CD4-positive, alpha-beta T cell treated with Interferon gamma for 1 hour (primary cell): ENCODE measurements around the gene C1orf210.
A peak's percentile ranks its signal among the peaks of the same experiment; 100 is the strongest.

Experiments used
- DNase-seq: peaks from one replicate; pipeline ENCODE4 v3.0.0-alpha.2; 2020

The C1orf210 gene

GRCh38 chr1:43285269-43285990 lies at the start of gene C1orf210:
C1orf210 (minus strand) TSS chr1:43285581; CDS start chr1:43283270, 2,311 bp downstream.
- no peak for DNase-seq

- no peak for DNase-seq
Measured at GRCh38 chr1:43334453-43335205, 49.2 kb upstream of the C1orf210 start.

GRCh38 chr1:43331688-43332087 lies 46.3 kb upstream of the C1orf210 start:
- no peak for DNase-seq

GRCh38 chr1:43329995-43330751 lies 44.8 kb upstream of the C1orf210 start:
- DNase-seq, result peak; percentile 32

GRCh38 chr1:43327549-43328292 lies 42.3 kb upstream of the C1orf210 start:
- DNase-seq, result no peak

GRCh38 chr1:43325381-43325780 lies 40.0 kb upstream of the C1orf210 start:
- DNase-seq, result no peak

GRCh38 chr1:43324810-43325209 lies 39.4 kb upstream of the C1orf210 start:
- DNase-seq, result no peak

GRCh38 chr1:43322506-43322905 lies 37.1 kb upstream of the C1orf210 start:
- DNase-seq, result no peak

GRCh38 chr1:43321331-43321891 lies 36.0 kb upstream of the C1orf210 start:
- no peak for DNase-seq

- no peak for DNase-seq
Measured at GRCh38 chr1:43319766-43320165, 34.4 kb upstream of the C1orf210 start.

- no peak for DNase-seq
Measured at GRCh38 chr1:43319288-43319687, 33.9 kb upstream of the C1orf210 start.

- no peak for DNase-seq
Measured at GRCh38 chr1:43318831-43319230, 33.5 kb upstream of the C1orf210 start.

- DNase-seq, result no peak
Measured at GRCh38 chr1:43317817-43318471, 32.6 kb upstream of the C1orf210 start.

GRCh38 chr1:43316738-43317520 lies 31.5 kb upstream of the C1orf210 start:
- DNase-seq, result no peak

GRCh38 chr1:43315963-43316737 lies 30.8 kb upstream of the C1orf210 start:
- no peak for DNase-seq

- no peak for DNase-seq
Measured at GRCh38 chr1:43315481-43315880, 30.1 kb upstream of the C1orf210 start.

GRCh38 chr1:43314233-43314632 lies 28.9 kb upstream of the C1orf210 start:
- no peak for DNase-seq

GRCh38 chr1:43313771-43314170 lies 28.4 kb upstream of the C1orf210 start:
- DNase-seq, result no peak

GRCh38 chr1:43312663-43313515 lies 27.5 kb upstream of the C1orf210 start:
- no peak for DNase-seq
